Heart left ventricle (tissue), 13 donors: ENCODE measurements around the gene TAC4.

Source experiments
- POLR2A ChIP-seq, 2 donors: fragments of 450-650 bp; IDR thresholded peaks; one replicate each; pipeline ENCODE4 v1.6.1; 2017; ENCODE audit warnings: antibody characterized with exemption in 2 of 2, mild to moderate bottlenecking in 2 of 2, moderate library complexity in 2 of 2
- TF ChIP-seq, protein P1 (sequence below), 12 donors: fragments of 200-600 bp; sonication (generic) in 4 of 12; IDR thresholded peaks; one replicate each; pipeline versions ENCODE4 v1.5.0 to v1.8.0; 2018 to 2022; ENCODE audit warnings: antibody characterized with exemption in 12 of 12, mild to moderate bottlenecking in 5 of 12
- donor health status: ischemic (EF 13 %, LVEDD 7.1; RV severe dilation, severe dysfunction).
- donor health status: DM: no; HTN: yes; CAD: no.
- donor health status: DM: no; HTN: no; CAD: no.
- donor health status: ischemic (EF 25% LVEDD 6.9; RV normal size, moderate dysfunction).
- donor health status: ischemic (EF 25% LVEDD 5.7; RV mildly dilated, moderate dysfunction).
- donor health status: ischemic (EF 35%, LVEDD 5.7; RV mildly dilated, moderate dysfunction).
- donor health status: nonischemic (EF 11% LVEDD 7.7; RV severe dilation, severe dysfunction).
- donor health status: DM: yes; HTN: yes; CAD: no.
- donor health status: PGD.
- donor health status: ischemic (EF 29% LVEDD 5.4; RV normal size, mild dysfunction).
- donor health status: nonischemic (EF 23%, LVEDD 6.1; RV moderate dilation, normal function).

DNA sequence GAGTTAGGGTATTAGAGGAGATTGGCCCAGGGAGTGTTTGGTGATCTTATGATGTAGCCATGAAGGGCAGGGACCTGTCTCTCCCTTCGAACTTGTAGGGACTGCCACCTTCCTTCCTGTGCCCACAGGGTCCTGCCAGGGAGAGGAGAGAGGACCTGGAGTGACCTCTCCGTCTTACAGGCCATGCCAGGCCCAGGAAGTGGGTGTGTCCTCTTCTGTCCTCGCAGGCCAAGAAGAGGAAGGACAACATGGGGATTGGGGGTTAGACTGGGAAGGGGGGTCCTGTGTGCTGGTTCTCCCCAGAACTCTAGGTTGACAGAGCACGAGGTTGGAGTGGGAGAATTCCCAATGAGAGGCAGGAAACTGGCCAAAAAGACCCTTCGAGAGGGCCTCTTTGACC lies 43.4 kb upstream of the TAC4 start:
- TF ChIP-seq POLR2A (IDR thresholded peaks at IDR 0.05) = no peak
- TF ChIP-seq, protein P1, sequence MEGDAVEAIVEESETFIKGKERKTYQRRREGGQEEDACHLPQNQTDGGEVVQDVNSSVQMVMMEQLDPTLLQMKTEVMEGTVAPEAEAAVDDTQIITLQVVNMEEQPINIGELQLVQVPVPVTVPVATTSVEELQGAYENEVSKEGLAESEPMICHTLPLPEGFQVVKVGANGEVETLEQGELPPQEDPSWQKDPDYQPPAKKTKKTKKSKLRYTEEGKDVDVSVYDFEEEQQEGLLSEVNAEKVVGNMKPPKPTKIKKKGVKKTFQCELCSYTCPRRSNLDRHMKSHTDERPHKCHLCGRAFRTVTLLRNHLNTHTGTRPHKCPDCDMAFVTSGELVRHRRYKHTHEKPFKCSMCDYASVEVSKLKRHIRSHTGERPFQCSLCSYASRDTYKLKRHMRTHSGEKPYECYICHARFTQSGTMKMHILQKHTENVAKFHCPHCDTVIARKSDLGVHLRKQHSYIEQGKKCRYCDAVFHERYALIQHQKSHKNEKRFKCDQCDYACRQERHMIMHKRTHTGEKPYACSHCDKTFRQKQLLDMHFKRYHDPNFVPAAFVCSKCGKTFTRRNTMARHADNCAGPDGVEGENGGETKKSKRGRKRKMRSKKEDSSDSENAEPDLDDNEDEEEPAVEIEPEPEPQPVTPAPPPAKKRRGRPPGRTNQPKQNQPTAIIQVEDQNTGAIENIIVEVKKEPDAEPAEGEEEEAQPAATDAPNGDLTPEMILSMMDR (IDR thresholded peaks at IDR 0.05) = no peak
